Measurements from ENCODE around the gene MRPS18A. TPM values are rescaled to one million over a fixed set of nuclear protein-coding genes. Genes with fewer than 3 reads are reported as not detected.

The MRPS18A gene
- total and polyA plus RNA-seq, 9 of the 15 experiments (the other 6 are each of a cell fraction or from before 2014, with no cell fraction given), result 87.5 to 243 (median 125) TPM

DNA sequence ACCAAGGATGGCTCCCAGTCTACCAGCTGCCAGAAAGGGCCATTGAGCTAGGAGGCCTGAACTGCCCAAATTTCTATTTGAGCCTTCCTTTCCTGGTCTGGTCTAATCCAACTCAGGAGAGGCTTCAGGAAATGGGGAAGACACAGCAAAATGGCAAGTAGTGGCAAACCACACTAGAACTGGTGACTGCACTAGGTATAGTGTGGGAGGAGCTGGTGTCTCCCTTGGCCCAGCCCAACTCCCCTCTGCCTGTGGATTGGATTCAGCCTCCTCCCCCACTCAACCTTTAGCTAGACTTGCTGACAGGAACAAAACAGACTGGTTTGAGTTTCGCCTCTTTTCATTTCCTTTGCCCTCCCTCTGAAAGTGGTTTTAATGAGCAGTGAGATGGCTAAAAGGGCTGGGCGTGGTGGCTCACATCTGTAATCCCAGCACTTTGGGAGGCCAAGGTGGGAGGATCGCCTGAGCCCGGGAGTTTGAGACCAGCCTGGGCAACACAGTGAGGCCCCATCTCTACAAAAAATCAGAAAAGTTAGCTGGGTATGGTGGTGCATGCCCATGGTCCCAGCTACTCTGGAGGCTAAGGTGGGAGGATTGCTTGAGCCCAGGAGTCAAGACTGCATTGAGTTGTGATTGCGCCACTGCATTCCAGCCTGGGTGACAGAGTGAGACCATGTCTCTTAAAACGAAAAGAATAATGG, 17.5 kb downstream of the MRPS18A start (continued):
- peak in 1 of 2 experiments; percentile 48; a peak in 2 of 4 replicates for TF ChIP-seq MAZ (CRISPR knock-in tag; conservative IDR thresholded peaks at IDR 0.05 in 1 of 2, IDR thresholded peaks at IDR 0.05 in 1 of 2)
- no peak for TF ChIP-seq ZNF717 (CRISPR knock-in tag; IDR thresholded peaks at IDR 0.05)
- TF ChIP-seq, protein P1, sequence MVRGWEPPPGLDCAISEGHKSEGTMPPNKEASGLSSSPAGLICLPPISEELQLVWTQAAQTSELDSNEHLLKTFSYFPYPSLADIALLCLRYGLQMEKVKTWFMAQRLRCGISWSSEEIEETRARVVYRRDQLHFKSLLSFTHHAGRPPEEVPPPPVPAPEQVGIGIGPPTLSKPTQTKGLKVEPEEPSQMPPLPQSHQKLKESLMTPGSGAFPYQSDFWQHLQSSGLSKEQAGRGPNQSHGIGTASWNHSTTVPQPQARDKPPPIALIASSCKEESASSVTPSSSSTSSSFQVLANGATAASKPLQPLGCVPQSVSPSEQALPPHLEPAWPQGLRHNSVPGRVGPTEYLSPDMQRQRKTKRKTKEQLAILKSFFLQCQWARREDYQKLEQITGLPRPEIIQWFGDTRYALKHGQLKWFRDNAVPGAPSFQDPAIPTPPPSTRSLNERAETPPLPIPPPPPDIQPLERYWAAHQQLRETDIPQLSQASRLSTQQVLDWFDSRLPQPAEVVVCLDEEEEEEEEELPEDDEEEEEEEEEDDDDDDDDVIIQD (CRISPR knock-in tag; IDR thresholded peaks at IDR 0.05), result no peak
- TF ChIP-seq SMAD4 (CRISPR knock-in tag; conservative IDR thresholded peaks at IDR 0.05), result peak; percentile 40; the same call in 1 of the 2 replicates
- TF ChIP-seq MEIS2 (IDR thresholded peaks at IDR 0.05; ENCODE audit: partially characterized antibody), result peak; percentile 67
- TF ChIP-seq, protein P2, sequence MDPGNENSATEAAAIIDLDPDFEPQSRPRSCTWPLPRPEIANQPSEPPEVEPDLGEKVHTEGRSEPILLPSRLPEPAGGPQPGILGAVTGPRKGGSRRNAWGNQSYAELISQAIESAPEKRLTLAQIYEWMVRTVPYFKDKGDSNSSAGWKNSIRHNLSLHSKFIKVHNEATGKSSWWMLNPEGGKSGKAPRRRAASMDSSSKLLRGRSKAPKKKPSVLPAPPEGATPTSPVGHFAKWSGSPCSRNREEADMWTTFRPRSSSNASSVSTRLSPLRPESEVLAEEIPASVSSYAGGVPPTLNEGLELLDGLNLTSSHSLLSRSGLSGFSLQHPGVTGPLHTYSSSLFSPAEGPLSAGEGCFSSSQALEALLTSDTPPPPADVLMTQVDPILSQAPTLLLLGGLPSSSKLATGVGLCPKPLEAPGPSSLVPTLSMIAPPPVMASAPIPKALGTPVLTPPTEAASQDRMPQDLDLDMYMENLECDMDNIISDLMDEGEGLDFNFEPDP (CRISPR knock-in tag; IDR thresholded peaks at IDR 0.05), result peak; percentile 52; the same call in 1 of the 2 replicates
- peak; percentile 56 for TF ChIP-seq C11orf30 (IDR thresholded peaks at IDR 0.05; ENCODE audit: low read depth)
- TF ChIP-seq MAFF (IDR thresholded peaks at IDR 0.05; ENCODE audit: low read length), result peak; percentile 12; the same call in 1 of the 2 replicates
- TF ChIP-seq ZNF239 (CRISPR knock-in tag; IDR thresholded peaks at IDR 0.05), result no peak
- TF ChIP-seq POLR2AphosphoS2 (IDR thresholded peaks at IDR 0.05; ENCODE audit: low read length), result no peak; the same call in 1 of the 2 replicates
- TF ChIP-seq HCFC1 (IDR thresholded peaks at IDR 0.05; ENCODE audit: low read depth, low read length), result no peak
- TF ChIP-seq CEBPB (tag; IDR thresholded peaks at IDR 0.05), result peak; percentile 86
- TF ChIP-seq, protein P3, sequence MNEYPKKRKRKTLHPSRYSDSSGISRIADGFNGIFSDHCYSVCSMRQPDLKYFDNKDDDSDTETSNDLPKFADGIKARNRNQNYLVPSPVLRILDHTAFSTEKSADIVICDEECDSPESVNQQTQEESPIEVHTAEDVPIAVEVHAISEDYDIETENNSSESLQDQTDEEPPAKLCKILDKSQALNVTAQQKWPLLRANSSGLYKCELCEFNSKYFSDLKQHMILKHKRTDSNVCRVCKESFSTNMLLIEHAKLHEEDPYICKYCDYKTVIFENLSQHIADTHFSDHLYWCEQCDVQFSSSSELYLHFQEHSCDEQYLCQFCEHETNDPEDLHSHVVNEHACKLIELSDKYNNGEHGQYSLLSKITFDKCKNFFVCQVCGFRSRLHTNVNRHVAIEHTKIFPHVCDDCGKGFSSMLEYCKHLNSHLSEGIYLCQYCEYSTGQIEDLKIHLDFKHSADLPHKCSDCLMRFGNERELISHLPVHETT (CRISPR knock-in tag; conservative IDR thresholded peaks at IDR 0.05 in 1 of 2, IDR thresholded peaks at IDR 0.05 in 1 of 2), result 0 out of 4 replicates have a peak, but pooled peaks of 1 of the 2 experiments have one; percentile 15
- TF ChIP-seq PHF21A (IDR thresholded peaks at IDR 0.05; ENCODE audit: borderline replicate concordance, low read depth), result no peak
- TF ChIP-seq ARID1B (IDR thresholded peaks at IDR 0.05), result peak; percentile 23; the same call in 1 of the 2 replicates
- peak in 1 of 2 experiments; percentile 33; a peak in 1 of 4 replicates for TF ChIP-seq TBL1XR1 (IDR thresholded peaks at IDR 0.05; ENCODE audit: low read length in 2 of 2)
- TF ChIP-seq, protein P4, sequence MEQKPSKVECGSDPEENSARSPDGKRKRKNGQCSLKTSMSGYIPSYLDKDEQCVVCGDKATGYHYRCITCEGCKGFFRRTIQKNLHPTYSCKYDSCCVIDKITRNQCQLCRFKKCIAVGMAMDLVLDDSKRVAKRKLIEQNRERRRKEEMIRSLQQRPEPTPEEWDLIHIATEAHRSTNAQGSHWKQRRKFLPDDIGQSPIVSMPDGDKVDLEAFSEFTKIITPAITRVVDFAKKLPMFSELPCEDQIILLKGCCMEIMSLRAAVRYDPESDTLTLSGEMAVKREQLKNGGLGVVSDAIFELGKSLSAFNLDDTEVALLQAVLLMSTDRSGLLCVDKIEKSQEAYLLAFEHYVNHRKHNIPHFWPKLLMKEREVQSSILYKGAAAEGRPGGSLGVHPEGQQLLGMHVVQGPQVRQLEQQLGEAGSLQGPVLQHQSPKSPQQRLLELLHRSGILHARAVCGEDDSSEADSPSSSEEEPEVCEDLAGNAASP (IDR thresholded peaks at IDR 0.05), result no peak
- no peak for TF ChIP-seq TEAD2 (tag; IDR thresholded peaks at IDR 0.05)
- no peak for TF ChIP-seq TAF15 (IDR thresholded peaks at IDR 0.05; ENCODE audit: low read depth, low read length)
- peak; percentile 57 for TF ChIP-seq ZNF121 (CRISPR knock-in tag; conservative IDR thresholded peaks at IDR 0.05)
- peak in 1 of 2 experiments; percentile 25; a peak in 1 of 4 replicates for TF ChIP-seq KDM1A (IDR thresholded peaks at IDR 0.05)
- TF ChIP-seq, protein P5, sequence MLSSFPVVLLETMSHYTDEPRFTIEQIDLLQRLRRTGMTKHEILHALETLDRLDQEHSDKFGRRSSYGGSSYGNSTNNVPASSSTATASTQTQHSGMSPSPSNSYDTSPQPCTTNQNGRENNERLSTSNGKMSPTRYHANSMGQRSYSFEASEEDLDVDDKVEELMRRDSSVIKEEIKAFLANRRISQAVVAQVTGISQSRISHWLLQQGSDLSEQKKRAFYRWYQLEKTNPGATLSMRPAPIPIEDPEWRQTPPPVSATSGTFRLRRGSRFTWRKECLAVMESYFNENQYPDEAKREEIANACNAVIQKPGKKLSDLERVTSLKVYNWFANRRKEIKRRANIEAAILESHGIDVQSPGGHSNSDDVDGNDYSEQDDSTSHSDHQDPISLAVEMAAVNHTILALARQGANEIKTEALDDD (IDR thresholded peaks at IDR 0.05), result peak; percentile 51; the same call in 1 of the 2 replicates
